Neural cell (in vitro differentiated cells): ENCODE results near the gene SLC6A7. TPM values are rescaled to one million over a fixed set of nuclear protein-coding genes. Genes with fewer than 3 reads are reported as not detected.

Experiments
- H2AFZ ChIP-seq: fragments of 200-600, 300-800 bp; sonication (generic), shearing (Covaris generic); 2 replicates; pipeline ENCODE4 v1.6.0; 2014; ENCODE audit warnings: low read depth, mild to moderate bottlenecking, antibody characterized with exemption, low read length, moderate library complexity
- H3F3A ChIP-seq: fragments of 200-600 bp; shearing (Covaris generic); 2 replicates; pipeline ENCODE4 v1.6.1; 2016; ENCODE audit warnings: mild to moderate bottlenecking, moderate library complexity, mixed read lengths, antibody characterized with exemption, low read length; ENCODE audit not compliant: insufficient read depth, poor library complexity, severe bottlenecking
- H3K27ac ChIP-seq: fragments of 200-600, 300-800 bp; sonication (generic), shearing (Covaris generic); 2 replicates; pipeline ENCODE4 v1.5.1; 2014; ENCODE audit warnings: mild to moderate bottlenecking, low read length, moderate library complexity
- H3K27me3 ChIP-seq: fragments of 300-800, 200-600 bp; sonication (generic), shearing (Covaris generic); 2 replicates; pipeline ENCODE4 v1.6.0; 2014; ENCODE audit warnings: mild to moderate bottlenecking, low read depth, low read length, moderate library complexity; ENCODE audit not compliant: insufficient read depth
- H3K36me3 ChIP-seq: fragments of 300-800, 200-600 bp; sonication (generic), shearing (Covaris generic); 2 replicates; pipeline ENCODE4 v1.5.1; 2014; ENCODE audit warnings: mild to moderate bottlenecking, antibody characterized with exemption, low read length, moderate library complexity; ENCODE audit not compliant: insufficient read depth
- H3K4me2 ChIP-seq: fragments of 300-800, 200-600 bp; sonication (generic), shearing (Covaris generic); 2 replicates; pipeline ENCODE4 v1.6.0; 2014; ENCODE audit warnings: mild to moderate bottlenecking, low read length
- H3K4me3 ChIP-seq: fragments of 300-800, 200-600 bp; sonication (generic), shearing (Covaris generic); 2 replicates; pipeline ENCODE4 v1.5.1; 2014; ENCODE audit warnings: mild to moderate bottlenecking, low read length, moderate library complexity
- H3K79me2 ChIP-seq: fragments of 200-600 bp; shearing (Covaris generic); replicated peaks from 2 replicates; pipeline ENCODE4 v1.6.0; 2014; ENCODE audit warnings: mild to moderate bottlenecking, low read length, moderate library complexity; ENCODE audit not compliant: insufficient read depth
- H3K9ac ChIP-seq: fragments of 300-800, 200-600 bp; sonication (generic), shearing (Covaris generic); 2 replicates; pipeline ENCODE4 v1.6.1; 2016; ENCODE audit warnings: mild to moderate bottlenecking, low read length, mixed read lengths
- H3K9me2 ChIP-seq: fragments of 200-600 bp; shearing (Covaris generic); 2 replicates; pipeline ENCODE4 v1.6.1; 2016; ENCODE audit warnings: mild to moderate bottlenecking, low read length, mixed read lengths; ENCODE audit not compliant: insufficient read depth
- H3K9me3 ChIP-seq: fragments of 200-600, 300-800 bp; sonication (generic), shearing (Covaris generic); 2 replicates; pipeline ENCODE4 v1.6.1; 2016; ENCODE audit warnings: mild to moderate bottlenecking, mixed run types, low read length, moderate library complexity, mixed read lengths
- H4K20me1 ChIP-seq: fragments of 200-600 bp; shearing (Covaris generic); 2 replicates; pipeline ENCODE4 v1.6.1; 2016; ENCODE audit warnings: mild to moderate bottlenecking, mixed run types; ENCODE audit not compliant: insufficient read depth
- CTCF ChIP-seq: fragments of 450-650 bp; IDR thresholded peaks from 2 replicates; pipeline ENCODE4 v1.5.1; 2014; ENCODE audit warnings: antibody characterized with exemption, mild to moderate bottlenecking, moderate library complexity; ENCODE audit not compliant: poor library complexity, severe bottlenecking
- EP300 ChIP-seq: fragments of 450-650 bp; conservative IDR thresholded peaks from 2 replicates; pipeline ENCODE4 v1.6.1; 2014; ENCODE audit warnings: antibody characterized with exemption, mild to moderate bottlenecking, moderate library complexity; ENCODE audit not compliant: poor library complexity, severe bottlenecking
- EZH2 ChIP-seq: fragments of 200-600, 300-800 bp; shearing (Covaris generic), sonication (generic); IDR thresholded peaks from 2 replicates; pipeline ENCODE4 v1.6.1; 2014; ENCODE audit warnings: antibody characterized with exemption, low read length, borderline replicate concordance, mild to moderate bottlenecking; ENCODE audit not compliant: insufficient read depth, poor library complexity, severe bottlenecking
- MXI1 ChIP-seq: fragments of 450-650 bp; conservative IDR thresholded peaks from 2 replicates; pipeline ENCODE4 v1.6.1; 2014; ENCODE audit warnings: antibody characterized with exemption, mild to moderate bottlenecking; ENCODE audit not compliant: poor library complexity, severe bottlenecking
- POLR2AphosphoS5 ChIP-seq: IDR thresholded peaks from 2 replicates; pipeline ENCODE4 v1.6.1; 2012
- RAD21 ChIP-seq: fragments of 450-650 bp; conservative IDR thresholded peaks from 2 replicates; pipeline ENCODE4 v1.6.1; 2014; ENCODE audit warnings: antibody characterized with exemption, mild to moderate bottlenecking, moderate library complexity
- REST ChIP-seq: IDR thresholded peaks from 2 replicates; pipeline ENCODE4 v1.6.1; 2012; ENCODE audit warnings: borderline replicate concordance
- SMC3 ChIP-seq: fragments of 450-650 bp; conservative IDR thresholded peaks from 2 replicates; pipeline ENCODE4 v1.6.1; 2014; ENCODE audit warnings: antibody characterized with exemption, mild to moderate bottlenecking, moderate library complexity; ENCODE audit not compliant: poor library complexity
- TAF1 ChIP-seq: IDR thresholded peaks from 2 replicates; pipeline ENCODE4 v1.6.1; 2012; ENCODE audit warnings: low read depth
- polyA plus RNA-seq: library from polyadenylated mRNA; depleted of rRNA; stranded (reverse); fragments of >200 nt; gene quantifications from 2 replicates; pipeline ENCODE4 v1.2.3, GENCODE V29; 2014

The SLC6A7 gene
- polyA plus RNA-seq, 1 donor from 2014 or later, result 4.6 TPM

DNA sequence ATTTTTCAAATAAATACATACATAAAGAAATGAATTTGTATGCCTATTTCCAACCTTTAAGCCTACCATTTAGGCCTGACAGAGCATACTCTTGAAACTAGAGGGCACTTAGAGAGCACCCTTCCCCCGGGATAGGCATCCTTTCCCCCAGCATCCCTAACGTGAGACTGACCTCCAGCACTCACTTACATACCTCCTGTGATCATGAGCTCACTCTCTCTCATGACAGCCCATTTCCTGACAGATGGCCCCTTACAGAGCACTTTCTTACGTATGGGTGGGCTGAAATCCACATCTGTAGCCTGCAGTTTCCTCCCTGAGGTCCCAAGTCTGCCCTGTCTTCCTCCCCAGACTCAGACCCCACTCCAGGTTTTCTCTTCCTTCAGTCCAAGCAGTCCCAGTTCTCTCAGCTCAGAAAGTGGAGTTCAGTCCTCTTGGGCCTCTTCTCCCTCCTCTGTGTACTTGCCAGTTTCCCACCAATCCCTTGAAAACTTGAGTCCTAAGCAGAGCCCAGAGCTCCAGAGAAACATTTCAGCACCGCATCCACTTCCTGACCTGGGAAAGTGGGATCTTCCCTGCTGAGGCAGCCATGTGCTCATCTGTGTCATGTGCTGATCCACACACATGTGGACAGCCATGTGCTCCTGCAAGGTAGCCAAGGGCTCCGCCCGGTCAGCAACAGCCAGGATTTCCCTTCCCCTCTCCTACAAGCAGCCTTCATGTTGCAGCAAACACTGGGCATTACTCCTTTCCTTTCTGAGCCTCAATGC, 25.5 kb upstream of the SLC6A7 start:
- Histone ChIP-seq H3K9me3 (no peaks in the 10 kb centered on the region), H3K9ac (no peak overlapping the region), H3K36me3 (no peaks in the 10 kb centered on the region), H3K9me2 (no peaks in the 10 kb centered on the region), H3K79me2 (no peaks in the 10 kb centered on the region), H3K27me3 (peaks cover 27% of the 10 kb centered on the region), H3F3A (no peaks in the 10 kb centered on the region), H3K4me3 (no peak overlapping the region), H4K20me1 (no peaks in the 10 kb centered on the region), H2AFZ (no peak overlapping the region), H3K4me2 (no peak overlapping the region), H3K27ac (no peak overlapping the region)
- TF ChIP-seq EZH2 (no peak), MXI1 (no peak), CTCF (no peak), REST (no peak), EP300 (no peak), SMC3 (no peak), POLR2AphosphoS5 (no peak), TAF1 (no peak), RAD21 (no peak)

DNA sequence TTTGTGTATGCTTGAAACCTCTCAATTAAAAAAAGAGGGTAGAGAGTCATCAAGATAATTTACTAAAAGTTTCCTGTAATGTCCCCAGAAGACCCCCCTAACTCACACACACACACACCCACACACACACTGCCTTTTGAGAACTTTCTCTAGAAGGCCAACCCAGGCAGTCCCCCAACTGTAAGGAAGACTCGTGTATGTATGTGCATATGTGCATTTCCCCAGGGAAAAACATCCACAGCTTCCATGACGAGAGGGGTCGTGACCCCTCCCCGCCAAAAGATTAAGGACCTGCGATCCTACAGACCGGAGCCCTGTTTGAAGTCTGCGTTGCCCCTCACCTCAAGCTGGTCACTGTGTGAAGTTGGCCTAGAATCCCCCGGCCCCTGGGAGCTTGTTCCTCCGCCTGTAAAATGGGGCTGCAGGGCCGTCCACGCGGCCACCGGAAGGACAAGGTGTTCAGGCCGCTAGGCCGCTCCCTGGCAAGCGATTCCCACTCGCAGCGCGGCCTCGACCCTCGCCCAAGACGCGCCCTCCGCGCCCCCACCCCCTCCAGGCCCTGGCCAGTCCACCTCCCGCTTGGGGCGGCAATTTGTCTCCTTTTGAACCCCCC, 23.7 kb upstream of the SLC6A7 start:
- Histone ChIP-seq H2AFZ (no peak overlapping the region), H4K20me1 (no peaks in the 10 kb centered on the region), H3K9me3 (no peaks in the 10 kb centered on the region), H3K79me2 (no peaks in the 10 kb centered on the region), H3K36me3 (no peaks in the 10 kb centered on the region), H3K4me2 (no peak overlapping the region), H3K27me3 (peaks cover 31% of the 10 kb centered on the region), H3K4me3 (no peak overlapping the region), H3K27ac (no peak overlapping the region), H3F3A (no peaks in the 10 kb centered on the region), H3K9me2 (no peaks in the 10 kb centered on the region), H3K9ac (no peak overlapping the region)
- TF ChIP-seq POLR2AphosphoS5 (no peak), EZH2 (no peak), EP300 (no peak), SMC3 (no peak), REST (no peak), MXI1 (no peak), TAF1 (no peak), RAD21 (no peak), CTCF (no peak)
